HCT116 (cell line): ENCODE results near the gene XAF1. TPM values are rescaled to one million over a fixed set of nuclear protein-coding genes. Genes with fewer than 3 reads are reported as not detected.

Source experiments
- ATAC-seq: fragments of 200-7000 bp; cut with Tn5 transposase; 2 replicates; pipeline ENCODE4 v1.9.1; 2020; ENCODE audit warnings: mild to moderate bottlenecking, moderate library complexity
- BruUV-seq: library from RNA; stranded (reverse); fragments of 400-500 nt; replicated peaks from 2 replicates; lab custom pipeline; 2021; lab: Mats Ljungman, UMichigan
- CTCF ChIA-PET: fragments of 300-600 bp; sonication (Branson Sonifier 250); formaldehyde crosslinking; loops from one replicate; lab custom pipeline; 2021; ENCODE audit warnings: antibody characterized with exemption; lab: Charles Lee
- POLR2A ChIA-PET: fragments of 300-600, 350-600 bp; sonication (Branson Sonifier 250); formaldehyde crosslinking; loops from one replicate; lab custom pipeline; 2021; ENCODE audit warnings: antibody characterized with exemption; lab: Charles Lee
- RAD21 ChIA-PET, 2 experiments: fragments of 300-600 bp; sonication (Branson Sonifier 250); formaldehyde crosslinking; loops; one replicate each; lab custom pipeline; 2023; ENCODE audit warnings: low total read pairs in 2 of 2; ENCODE audit not compliant: uncharacterized antibody in 2 of 2, unreplicated experiment in 2 of 2, low non-redundant PET in 1 of 2; lab: Charles Lee
- DNase-seq: peaks from one replicate; pipeline ENCODE4 v3.0.0-alpha.2; 2010; ENCODE audit warnings: low read depth, low spot score
- H2AFZ ChIP-seq: fragments of 200-600 bp; shearing (Covaris generic), sonication (generic); 2 replicates; pipeline ENCODE4 v1.6.1; 2017; ENCODE audit warnings: low read depth, mixed run types, mixed read lengths, antibody characterized with exemption, low read length; ENCODE audit not compliant: poor library complexity, severe bottlenecking
- H3K27ac ChIP-seq: 2 replicates; pipeline ENCODE4 v1.5.1; 2012; ENCODE audit warnings: low read depth, low read length
- H3K27me3 ChIP-seq: fragments of 200-600 bp; sonication (generic); 2 replicates; pipeline ENCODE4 v1.6.1; 2016; ENCODE audit warnings: mixed run types, low read length, mixed read lengths; ENCODE audit not compliant: insufficient read depth
- H3K36me3 ChIP-seq, 2 experiments: fragments of 200-500 bp in 1 of 2; fragments of 200-600 bp in 1 of 2; sonication (Bioruptor generic) in 1 of 2; sonication (generic) in 1 of 2; 2 replicates each; pipeline versions ENCODE4 v1.5.1 to v1.6.1; 2014 to 2016; ENCODE audit warnings: low read length in 2 of 2, inconsistent platforms in 1 of 2, mixed read lengths in 1 of 2, mixed run types in 1 of 2; ENCODE audit not compliant: insufficient read depth in 2 of 2, control insufficient read depth in 1 of 2
- H3K4me1 ChIP-seq, 2 experiments: fragments of 200-600 bp in 1 of 2; sonication (generic) in 1 of 2; 2 replicates each; pipeline versions ENCODE4 v1.5.1 to v1.6.1; 2012 to 2017; ENCODE audit warnings: low read length in 2 of 2, inconsistent platforms in 1 of 2, mild to moderate bottlenecking in 1 of 2, mixed read lengths in 1 of 2, mixed run types in 1 of 2, moderate library complexity in 1 of 2; ENCODE audit not compliant: insufficient read depth in 2 of 2, control insufficient read depth in 1 of 2
- H3K4me2 ChIP-seq: fragments of 200-600 bp; sonication (generic); 2 replicates; pipeline ENCODE4 v1.6.1; 2017; ENCODE audit warnings: mixed run types, low read length, mixed read lengths
- H3K4me3 ChIP-seq, 2 experiments: fragments of 200-600 bp in 1 of 2; sonication (generic) in 1 of 2; replicated peaks in 1 of 2; 2 replicates each; pipeline ENCODE4 v1.5.1; 2011 to 2016; ENCODE audit warnings: low read length in 2 of 2, control low read depth in 1 of 2, low read depth in 1 of 2, mild to moderate bottlenecking in 1 of 2, mixed read lengths in 1 of 2, mixed run types in 1 of 2
- H3K79me2 ChIP-seq: fragments of 200-600 bp; sonication (generic); 2 replicates; pipeline ENCODE4 v1.6.1; 2017; ENCODE audit warnings: mild to moderate bottlenecking, mixed run types, low read length, moderate library complexity, mixed read lengths; ENCODE audit not compliant: insufficient read depth
- H3K9ac ChIP-seq: fragments of 200-600 bp; sonication (generic); 2 replicates; pipeline ENCODE4 v1.6.1; 2016; ENCODE audit warnings: low read length, mixed read lengths
- H3K9me2 ChIP-seq: fragments of 200-600 bp; sonication (generic), shearing (Covaris generic); 2 replicates; pipeline ENCODE4 v1.6.1; 2017; ENCODE audit warnings: mixed run types, mild to moderate bottlenecking, moderate library complexity; ENCODE audit not compliant: insufficient read depth
- H3K9me3 ChIP-seq, 2 experiments: fragments of 200-500 bp in 1 of 2; fragments of 200-600 bp in 1 of 2; sonication (Bioruptor generic) in 1 of 2; sonication (generic) in 1 of 2; 2 replicates each; pipeline ENCODE4 v1.6.1; 2014 to 2017; ENCODE audit warnings: low read length in 2 of 2, mixed read lengths in 2 of 2, inconsistent platforms in 1 of 2, low read depth in 1 of 2, mild to moderate bottlenecking in 1 of 2, mixed run types in 1 of 2, moderate library complexity in 1 of 2; ENCODE audit not compliant: control insufficient read depth in 1 of 2, insufficient read depth in 1 of 2
- H4K20me1 ChIP-seq: fragments of 200-600 bp; sonication (generic), shearing (Covaris generic); 2 replicates; pipeline ENCODE4 v1.6.1; 2017; ENCODE audit warnings: mixed run types, mild to moderate bottlenecking, moderate library complexity; ENCODE audit not compliant: insufficient read depth
- CEBPB ChIP-seq: IDR thresholded peaks from 2 replicates; pipeline ENCODE4 v1.6.1; 2012; ENCODE audit warnings: low read depth
- ELF1 ChIP-seq: IDR thresholded peaks from 2 replicates; pipeline ENCODE4 v1.6.1; 2012; ENCODE audit warnings: low read depth, borderline replicate concordance
- EZH2 ChIP-seq: fragments of 200-600 bp; sonication (generic); IDR thresholded peaks from 2 replicates; pipeline ENCODE4 v1.6.1; 2017; ENCODE audit warnings: antibody characterized with exemption, mixed run types
- EZH2phosphoT487 ChIP-seq: fragments of 200-600 bp; IDR thresholded peaks from 2 replicates; pipeline ENCODE4 v1.6.1; 2018; ENCODE audit warnings: antibody characterized with exemption, borderline replicate concordance
- MAX ChIP-seq: IDR thresholded peaks from 2 replicates; pipeline ENCODE4 v1.6.1; 2012
- SRF ChIP-seq: IDR thresholded peaks from 2 replicates; pipeline ENCODE4 v1.6.1; 2012; ENCODE audit warnings: low read depth
- YY1 ChIP-seq: IDR thresholded peaks from 2 replicates; pipeline ENCODE4 v1.6.1; 2011; ENCODE audit warnings: low read length, low read depth, moderate library complexity, mild to moderate bottlenecking; ENCODE audit not compliant: insufficient replicate concordance; ENCODE audit errors: extremely low read depth
- ZNF274 ChIP-seq: fragments of 200-500 bp; sonication (Bioruptor generic); IDR thresholded peaks from 2 replicates; pipeline ENCODE4 v1.6.1; 2014; ENCODE audit warnings: mild to moderate bottlenecking, low read depth, low read length, inconsistent platforms
- intact Hi-C: fragments of 100-400 bp; cut with micrococcal nuclease; formaldehyde crosslinking; loops from 2 replicates; pipeline ENCODE4 v1.10.0; 2022
- total RNA-seq: library from RNA; stranded (reverse); gene quantifications from one replicate; pipeline ENCODE4 v1.2.1, GENCODE V29; 2021; ENCODE audit not compliant: unreplicated experiment
- TF ChIP-seq, protein P1 (sequence below): IDR thresholded peaks from 2 replicates; pipeline ENCODE4 v1.6.1; 2011; ENCODE audit warnings: mild to moderate bottlenecking, low read length, moderate library complexity; ENCODE audit not compliant: insufficient replicate concordance; ENCODE audit errors: extremely low read depth

The XAF1 gene
- total RNA-seq, 1 experiment from 2014 or later, result 0.25 TPM

- no TSS peak for BruUV-seq
- H3K4me3 ChIP-seq, result no peak overlapping the region
- no peak overlapping the region for H3K9ac ChIP-seq
- TF ChIP-seq EZH2phosphoT487, result no peak
- no peak for TF ChIP-seq MAX
- TF ChIP-seq ZNF274, result no peak
- no peak for TF ChIP-seq EZH2
- TF ChIP-seq, protein P1, sequence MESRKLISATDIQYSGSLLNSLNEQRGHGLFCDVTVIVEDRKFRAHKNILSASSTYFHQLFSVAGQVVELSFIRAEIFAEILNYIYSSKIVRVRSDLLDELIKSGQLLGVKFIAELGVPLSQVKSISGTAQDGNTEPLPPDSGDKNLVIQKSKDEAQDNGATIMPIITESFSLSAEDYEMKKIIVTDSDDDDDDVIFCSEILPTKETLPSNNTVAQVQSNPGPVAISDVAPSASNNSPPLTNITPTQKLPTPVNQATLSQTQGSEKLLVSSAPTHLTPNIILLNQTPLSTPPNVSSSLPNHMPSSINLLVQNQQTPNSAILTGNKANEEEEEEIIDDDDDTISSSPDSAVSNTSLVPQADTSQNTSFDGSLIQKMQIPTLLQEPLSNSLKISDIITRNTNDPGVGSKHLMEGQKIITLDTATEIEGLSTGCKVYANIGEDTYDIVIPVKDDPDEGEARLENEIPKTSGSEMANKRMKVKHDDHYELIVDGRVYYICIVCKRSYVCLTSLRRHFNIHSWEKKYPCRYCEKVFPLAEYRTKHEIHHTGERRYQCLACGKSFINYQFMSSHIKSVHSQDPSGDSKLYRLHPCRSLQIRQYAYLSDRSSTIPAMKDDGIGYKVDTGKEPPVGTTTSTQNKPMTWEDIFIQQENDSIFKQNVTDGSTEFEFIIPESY, result no peak
- H3K9me3 ChIP-seq, result no peaks in the 10 kb centered on the region
- intact Hi-C loops, result no loop called here
- no peaks in the 10 kb centered on the region for H3K9me2 ChIP-seq
- DNase-seq (no peak), ATAC-seq (no peak)
- H3K27me3 ChIP-seq, result peaks cover 46% of the 10 kb centered on the region
- H3K27ac ChIP-seq, result no peak overlapping the region
- no peak overlapping the region for H3K4me2 ChIP-seq
- ChIA-PET POLR2A (no interaction called here), CTCF (no interaction called here), RAD21 (no interaction called here)
- H3K36me3 ChIP-seq, result no peaks in the 10 kb centered on the region
- no peaks in the 10 kb centered on the region for H4K20me1 ChIP-seq
- no peaks in the 10 kb centered on the region for H3K79me2 ChIP-seq
- H3K4me1 ChIP-seq, result no peaks in the 10 kb centered on the region
- H2AFZ ChIP-seq, result no peak overlapping the region
Observed at GRCh38 chr17:6782244-6782643, 26.4 kb downstream of the XAF1 start.

- POLR2A ChIA-PET, result no interaction called here
- no peak overlapping the region for H3K9ac ChIP-seq
- BruUV-seq, result no TSS peak
Observed at GRCh38 chr17:6786618-6787017, 30.8 kb downstream of the XAF1 start.

More at GRCh38 chr17:6786618-6787017, 30.8 kb downstream of the XAF1 start:
- H3K27me3 ChIP-seq, result peaks cover 71% of the 10 kb centered on the region
- no peak for TF ChIP-seq EZH2
- no peak for TF ChIP-seq SRF
- TF ChIP-seq, protein P1, result no peak
- no peak for TF ChIP-seq CEBPB
- TF ChIP-seq MAX, result no peak
- TF ChIP-seq YY1, result no peak
- no peak for TF ChIP-seq ELF1
- H3K4me2 ChIP-seq, result no peak overlapping the region
- intact Hi-C loops, result no loop called here
- H3K9me2 ChIP-seq, result no peaks in the 10 kb centered on the region
- H3K4me3 ChIP-seq, result no peak overlapping the region
- H3K4me1 ChIP-seq, result no peaks in the 10 kb centered on the region
- DNase-seq (no peak), ATAC-seq (no peak)
- CTCF ChIA-PET, result no interaction called here
- H3K27ac ChIP-seq, result no peak overlapping the region
- H3K9me3 ChIP-seq, result no peaks in the 10 kb centered on the region
- H4K20me1 ChIP-seq, result no peaks in the 10 kb centered on the region
- no peak overlapping the region for H2AFZ ChIP-seq
- no peaks in the 10 kb centered on the region for H3K79me2 ChIP-seq
- RAD21 ChIA-PET, result no interaction called here
- H3K36me3 ChIP-seq, result no peaks in the 10 kb centered on the region
